ENCODE measurements around the gene PDCD4.
A peak's percentile ranks its signal among the peaks of the same experiment; 100 is the strongest.

PDCD4 gene

DNA sequence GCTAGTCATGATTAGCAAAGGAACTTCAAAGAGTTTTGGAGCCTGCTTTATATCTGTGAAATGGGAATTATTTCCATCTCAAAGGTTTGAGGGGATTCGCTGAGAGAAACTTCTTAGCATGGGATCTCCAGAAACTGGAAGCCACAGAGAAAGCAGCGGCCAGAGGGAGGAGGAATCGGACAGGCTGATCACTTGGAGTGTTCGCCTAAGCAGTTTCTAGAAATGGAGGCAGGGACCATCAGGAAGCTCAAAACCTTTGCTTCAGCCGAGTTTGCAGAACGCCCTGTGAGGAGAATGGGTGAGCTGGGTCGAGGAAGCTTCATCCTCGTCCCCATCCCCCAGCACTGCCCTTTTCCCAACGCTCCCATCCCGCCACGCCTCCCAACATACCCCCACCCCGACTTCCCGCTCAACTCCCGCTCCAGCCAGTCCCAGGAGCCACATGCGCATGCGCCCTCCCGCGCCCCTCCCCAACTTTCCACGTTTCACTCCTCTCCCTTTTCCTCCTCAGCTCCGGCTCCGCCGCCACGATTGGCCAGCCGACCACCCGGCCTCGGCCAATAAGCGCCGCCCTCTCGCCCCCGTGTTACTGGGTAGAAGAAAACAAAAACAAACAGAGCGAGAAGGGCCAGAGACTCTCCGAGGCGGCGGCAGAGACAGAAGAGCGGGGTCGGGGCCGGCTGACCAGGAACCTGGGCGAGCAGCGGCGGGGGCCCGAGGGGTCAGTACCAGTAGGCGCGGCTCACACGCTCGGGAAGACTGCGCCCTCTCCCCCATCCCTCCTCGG lies at the start of gene PDCD4:
TSS of gene PDCD4 (plus strand) at position 631 of the 787 bp plus-strand sequence. CDS start 4,100 bp downstream, outside the sequence.
- Histone ChIP-seq H3K4me1 (peaks cover 61% of the 10 kb centered on the region), H3K9ac (peak within 1 kb of the TSS; percentile 86), H3K4me2 (peak within 1 kb of the TSS; percentile 83), H3K4me3 (peak within 1 kb of the TSS; percentile 80), H3K9me3 (no peaks in the 10 kb centered on the region), H4K20me1 (peaks cover 30% of the 10 kb centered on the region), H3K27ac (peak within 1 kb of the TSS; percentile 90), H3K27me3 (no peaks in the 10 kb centered on the region), H3K36me3 (peaks cover 4% of the 10 kb centered on the region; the same call in 1 of the 2 replicates)
- TF ChIP-seq Cebpa-rat (IDR thresholded peaks at IDR 0.05) = no peak

DNA sequence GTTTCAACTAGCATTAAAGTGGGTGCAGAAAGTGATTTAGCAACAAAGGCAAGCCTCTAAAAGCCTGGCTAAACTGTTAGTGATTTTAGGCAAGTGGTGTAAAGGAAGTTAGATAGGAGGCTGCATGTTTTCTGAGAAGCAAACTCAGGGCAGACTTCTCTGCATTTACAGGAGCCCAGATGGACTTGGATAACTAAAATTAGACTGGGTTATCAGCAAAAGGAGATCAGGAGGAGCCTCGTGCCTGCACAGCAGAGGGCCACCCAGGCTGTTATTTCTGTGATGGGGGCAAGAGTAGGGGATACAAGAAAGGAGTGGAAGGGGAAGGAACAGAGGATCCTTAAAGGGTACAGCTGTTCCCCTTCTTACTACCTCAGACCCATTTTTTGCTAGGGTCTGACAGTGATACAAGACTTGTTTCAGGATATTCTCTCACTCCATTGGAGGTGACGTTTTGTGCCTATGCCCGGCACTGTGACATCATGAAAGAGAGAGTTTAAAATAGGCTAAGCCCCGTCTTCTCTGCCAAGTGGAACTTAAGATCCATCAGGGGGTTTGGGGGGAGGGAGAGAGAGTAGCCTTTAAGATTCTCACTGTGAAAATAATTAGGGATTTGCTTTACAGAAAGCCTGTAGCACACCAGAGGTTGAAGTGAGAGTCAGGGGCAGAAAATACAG lies 49.6 kb upstream of the PDCD4 start:
- Histone ChIP-seq H3K27ac (peak overlapping the region; percentile 66), H4K20me1 (no peaks in the 10 kb centered on the region), H3K4me1 (peaks cover 77% of the 10 kb centered on the region), H3K9ac (peak overlapping the region; percentile 50; the same call in 1 of the 2 replicates), H3K27me3 (no peaks in the 10 kb centered on the region), H3K4me3 (peak overlapping the region; percentile 2; the same call in 1 of the 2 replicates), H3K4me2 (peak overlapping the region; percentile 79), H3K9me3 (no peaks in the 10 kb centered on the region), H3K36me3 (no peaks in the 10 kb centered on the region)
- no peak for TF ChIP-seq Cebpa-rat (IDR thresholded peaks at IDR 0.05)

DNA sequence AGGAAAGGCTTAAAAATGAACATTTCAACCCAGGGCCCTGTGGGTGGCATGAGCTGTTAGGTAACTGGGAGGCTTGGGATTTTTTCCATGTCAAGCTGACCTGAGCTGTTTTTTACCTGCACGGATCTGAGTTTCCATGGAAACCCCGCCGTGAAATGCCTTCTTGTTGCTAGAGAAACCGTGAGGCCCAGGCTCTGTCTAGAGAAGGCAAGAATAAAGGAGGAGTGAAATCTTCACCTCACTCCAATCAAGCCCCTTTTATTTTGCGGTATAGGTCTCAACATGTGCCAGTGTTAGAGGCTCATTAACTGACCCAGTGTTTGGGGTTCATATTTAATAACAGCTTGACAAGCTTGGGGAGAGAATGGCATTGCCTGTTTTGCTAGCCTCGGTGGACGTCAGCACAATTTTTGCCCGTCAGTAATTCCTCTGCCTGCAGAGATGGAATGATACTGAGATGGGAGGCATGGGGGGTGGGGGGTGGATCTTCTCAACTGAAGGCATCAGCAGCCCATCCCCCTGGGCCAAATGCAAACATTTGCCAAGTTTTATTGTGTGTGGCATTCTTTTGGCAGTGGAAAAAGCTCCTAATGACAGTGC lies 48.9 kb upstream of the PDCD4 start:
- H3K9ac ChIP-seq = peak overlapping the region; percentile 50; the same call in 1 of the 2 replicates
- peaks cover 70% of the 10 kb centered on the region for H3K4me1 ChIP-seq
- no peak for TF ChIP-seq Cebpa-rat (IDR thresholded peaks at IDR 0.05)
- peak overlapping the region; percentile 2; the same call in 1 of the 2 replicates for H3K4me3 ChIP-seq
- H3K36me3 ChIP-seq = no peaks in the 10 kb centered on the region
- no peaks in the 10 kb centered on the region for H3K27me3 ChIP-seq
- no peaks in the 10 kb centered on the region for H3K9me3 ChIP-seq
- no peaks in the 10 kb centered on the region for H4K20me1 ChIP-seq
- H3K4me2 ChIP-seq = peak overlapping the region; percentile 79
- peak overlapping the region; percentile 66 for H3K27ac ChIP-seq

DNA sequence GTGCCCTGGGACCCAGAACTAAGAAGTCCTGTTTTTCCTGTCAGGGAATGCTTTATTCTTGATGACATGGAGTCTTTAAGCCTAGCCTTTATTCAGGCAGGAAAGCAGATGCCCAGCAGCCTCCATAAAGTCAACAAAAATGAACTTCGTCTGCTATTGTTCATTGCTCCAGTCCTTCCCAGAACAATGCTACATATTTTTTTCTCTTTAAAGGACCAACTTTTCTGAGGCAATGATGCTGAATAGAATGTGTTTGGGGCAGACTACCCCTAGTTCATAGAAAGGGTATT lies 47.6 kb upstream of the PDCD4 start:
- Histone ChIP-seq H3K4me2 (peak overlapping the region; percentile 79), H3K27ac (no peak overlapping the region), H3K36me3 (no peaks in the 10 kb centered on the region)

DNA sequence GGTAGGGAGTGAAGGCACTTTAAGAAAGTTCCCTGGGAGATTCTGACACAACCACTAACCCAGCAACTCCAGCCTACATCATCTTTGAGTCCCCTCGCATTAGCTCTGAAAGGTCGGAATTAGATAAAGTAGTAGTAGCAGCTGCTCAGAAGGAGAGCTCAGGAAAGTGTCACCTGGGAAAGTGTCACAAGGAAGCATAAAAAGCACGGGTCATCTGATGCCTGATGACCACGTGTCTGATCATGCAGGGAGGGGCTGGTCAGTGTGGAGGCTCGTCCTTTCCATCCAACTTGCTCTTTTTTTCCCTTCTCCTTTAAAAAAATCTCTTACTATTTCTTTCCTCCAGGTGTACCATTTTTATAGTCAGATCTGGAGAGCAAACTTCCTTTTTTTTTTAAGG lies 47.1 kb upstream of the PDCD4 start:
- no peak overlapping the region for H3K27ac ChIP-seq
- H4K20me1 ChIP-seq = no peaks in the 10 kb centered on the region
- TF ChIP-seq Cebpa-rat (IDR thresholded peaks at IDR 0.05) = no peak
- H3K27me3 ChIP-seq = no peaks in the 10 kb centered on the region
- no peak overlapping the region for H3K9ac ChIP-seq
- H3K4me2 ChIP-seq = no peak overlapping the region
- H3K36me3 ChIP-seq = no peaks in the 10 kb centered on the region
- H3K4me3 ChIP-seq = no peak overlapping the region
- H3K9me3 ChIP-seq = no peaks in the 10 kb centered on the region
- peaks cover 52% of the 10 kb centered on the region for H3K4me1 ChIP-seq

More for the DNA sequence above, 47.6 kb upstream of the PDCD4 start:
- Histone ChIP-seq H3K9ac (no peak overlapping the region), H3K4me1 (peaks cover 58% of the 10 kb centered on the region), H4K20me1 (no peaks in the 10 kb centered on the region), H3K27me3 (no peaks in the 10 kb centered on the region), H3K4me3 (no peak overlapping the region), H3K9me3 (no peaks in the 10 kb centered on the region)
- no peak for TF ChIP-seq Cebpa-rat (IDR thresholded peaks at IDR 0.05)

DNA sequence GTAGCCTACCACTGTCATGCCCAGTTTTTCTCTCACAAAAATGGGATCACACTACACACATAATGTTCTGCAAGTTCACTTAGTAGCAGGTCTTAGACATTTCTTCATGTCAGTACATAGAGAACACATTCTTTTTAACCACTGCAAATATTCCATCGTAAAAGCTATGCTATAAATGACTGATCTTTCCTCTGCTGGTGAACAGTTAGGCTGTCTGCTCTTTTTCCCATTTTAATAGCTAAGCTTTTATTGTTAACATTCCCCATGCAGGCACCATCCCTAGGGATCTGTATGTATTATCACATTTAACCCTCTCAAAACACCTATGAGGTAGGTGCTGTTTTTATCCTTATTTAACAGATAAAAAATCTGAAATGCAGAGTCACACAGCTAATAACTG lies 46.2 kb upstream of the PDCD4 start:
- H3K9ac ChIP-seq = no peak overlapping the region

DNA sequence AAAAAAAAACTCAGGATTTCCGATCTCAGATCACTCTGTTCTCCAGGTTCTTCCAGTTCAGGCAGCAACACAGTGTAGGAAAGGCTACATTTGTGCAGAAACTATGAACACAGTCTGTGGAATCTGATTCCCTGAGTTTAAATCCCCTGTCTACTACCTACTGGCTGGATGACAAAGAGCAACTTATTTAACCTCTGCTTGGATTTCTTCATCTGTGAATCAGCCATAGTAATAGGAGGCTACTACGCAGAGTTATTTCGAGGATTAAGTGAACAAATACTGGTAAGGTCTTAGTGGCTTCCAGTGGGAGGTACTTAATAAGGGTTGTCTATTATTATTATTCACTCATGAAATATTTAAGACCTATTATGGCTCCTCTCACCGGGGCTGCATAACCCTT lies 44.3 kb upstream of the PDCD4 start:
- TF ChIP-seq Cebpa-rat (IDR thresholded peaks at IDR 0.05) = no peak
- Histone ChIP-seq H3K36me3 (no peaks in the 10 kb centered on the region), H3K9ac (no peak overlapping the region), H3K27ac (no peak overlapping the region), H3K9me3 (no peaks in the 10 kb centered on the region), H3K27me3 (no peaks in the 10 kb centered on the region), H4K20me1 (no peaks in the 10 kb centered on the region), H3K4me3 (no peak overlapping the region), H3K4me1 (peaks cover 24% of the 10 kb centered on the region), H3K4me2 (no peak overlapping the region)

More for the DNA sequence above, 46.2 kb upstream of the PDCD4 start:
- Histone ChIP-seq H3K4me1 (peaks cover 43% of the 10 kb centered on the region), H3K4me3 (no peak overlapping the region), H3K4me2 (no peak overlapping the region), H3K27me3 (no peaks in the 10 kb centered on the region), H3K27ac (no peak overlapping the region), H3K36me3 (no peaks in the 10 kb centered on the region), H4K20me1 (no peaks in the 10 kb centered on the region), H3K9me3 (no peaks in the 10 kb centered on the region)
- TF ChIP-seq Cebpa-rat (IDR thresholded peaks at IDR 0.05) = no peak

DNA sequence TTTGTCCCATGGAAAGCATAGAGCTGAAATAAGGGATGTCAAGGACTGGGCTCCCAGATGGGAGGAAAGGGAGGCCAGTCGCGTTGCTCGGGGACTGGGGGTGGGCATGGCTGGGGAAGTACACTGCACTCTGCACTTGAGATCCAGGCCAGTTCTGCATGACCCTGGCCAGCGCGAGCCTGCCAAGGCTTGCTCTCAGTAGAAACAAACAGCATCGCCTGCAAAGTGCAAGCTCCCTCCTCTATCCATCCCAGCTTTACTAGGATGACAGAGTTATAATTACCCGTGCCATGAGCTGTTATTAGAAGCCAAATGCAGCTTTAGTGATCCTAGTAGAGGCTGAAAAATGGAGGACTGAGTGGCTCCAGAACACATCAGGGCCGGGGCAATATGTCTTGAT lies 43.9 kb upstream of the PDCD4 start:
- H3K4me2 ChIP-seq = no peak overlapping the region
- peaks cover 20% of the 10 kb centered on the region for H3K4me1 ChIP-seq
- no peak overlapping the region for H3K27ac ChIP-seq
- H4K20me1 ChIP-seq = no peaks in the 10 kb centered on the region
- no peaks in the 10 kb centered on the region for H3K27me3 ChIP-seq
- H3K4me3 ChIP-seq = no peak overlapping the region
- H3K9me3 ChIP-seq = no peaks in the 10 kb centered on the region
- no peak overlapping the region for H3K9ac ChIP-seq
- H3K36me3 ChIP-seq = no peaks in the 10 kb centered on the region
- TF ChIP-seq Cebpa-rat (IDR thresholded peaks at IDR 0.05) = no peak

DNA sequence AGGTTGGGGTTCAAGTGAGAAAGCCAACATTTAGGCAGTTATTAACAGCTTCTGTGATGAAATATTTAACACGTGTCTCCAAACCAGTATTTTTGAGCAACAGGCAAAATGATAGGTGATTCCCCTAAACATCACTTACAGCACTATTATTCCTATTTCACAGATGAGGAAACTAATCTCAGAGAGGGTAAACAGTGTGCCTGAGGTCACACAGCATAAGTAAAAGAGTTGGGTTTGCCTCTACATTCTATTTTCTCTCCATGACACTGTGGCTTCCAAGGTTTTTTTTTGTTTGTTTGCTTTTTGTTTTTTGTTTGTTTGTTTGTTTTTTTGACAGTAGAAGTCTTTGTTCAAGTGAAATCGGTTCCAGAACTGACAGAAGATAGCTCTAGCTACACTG lies 43.2 kb upstream of the PDCD4 start:
- H3K4me1 ChIP-seq = peaks cover 13% of the 10 kb centered on the region
- no peak overlapping the region for H3K9ac ChIP-seq
- no peaks in the 10 kb centered on the region for H4K20me1 ChIP-seq
- no peak for TF ChIP-seq Cebpa-rat (IDR thresholded peaks at IDR 0.05)
- no peaks in the 10 kb centered on the region for H3K9me3 ChIP-seq
- no peak overlapping the region for H3K4me3 ChIP-seq
- H3K36me3 ChIP-seq = no peaks in the 10 kb centered on the region
- H3K27ac ChIP-seq = no peak overlapping the region
- no peak overlapping the region for H3K4me2 ChIP-seq
- no peaks in the 10 kb centered on the region for H3K27me3 ChIP-seq

Measured in BLaER1 (cell line).